Activated naive CD4-positive, alpha-beta T cell treated with anti-CD3 and anti-CD28 coated beads, Interleukin-2, amount 10 ng/mL, durations not matched to agents 7 days and 5 days (primary cell): Measurements from ENCODE around the gene ASTN2.
"Not testable (repeated sequence)": the region's sequence is repeated elsewhere in the genome, so short reads cannot be mapped to it uniquely, and the experiment has no call there.

ENCODE experiments used
- CTCF ChIA-PET: fragments of 350-600 bp; sonication (Branson Sonifier 250); formaldehyde crosslinking; loops from one replicate; lab custom pipeline; 2021; ENCODE audit warnings: antibody characterized with exemption; lab: Charles Lee
- DNase-seq: peaks from one replicate; pipeline ENCODE4 v3.0.0-alpha.2; 2020
- H3K27ac Mint-ChIP-seq: one replicate; pipeline ENCODE4 v1.8.0; 2021; ENCODE audit warnings: mild to moderate bottlenecking, moderate library complexity, mixed read lengths
- H3K27me3 Mint-ChIP-seq: one replicate; pipeline ENCODE4 v1.8.0; 2021; ENCODE audit warnings: mild to moderate bottlenecking, mixed read lengths
- H3K36me3 Mint-ChIP-seq: one replicate; pipeline ENCODE4 v1.8.0; 2021; ENCODE audit warnings: mixed read lengths
- H3K4me1 Mint-ChIP-seq: one replicate; pipeline ENCODE4 v1.8.0; 2021; ENCODE audit warnings: mixed read lengths
- H3K4me3 Mint-ChIP-seq: one replicate; pipeline ENCODE4 v1.8.0; 2021; ENCODE audit warnings: mild to moderate bottlenecking, moderate library complexity, mixed read lengths
- H3K9me3 Mint-ChIP-seq: one replicate; pipeline ENCODE4 v1.8.0; 2021; ENCODE audit warnings: mixed read lengths

Gene ASTN2

DNA sequence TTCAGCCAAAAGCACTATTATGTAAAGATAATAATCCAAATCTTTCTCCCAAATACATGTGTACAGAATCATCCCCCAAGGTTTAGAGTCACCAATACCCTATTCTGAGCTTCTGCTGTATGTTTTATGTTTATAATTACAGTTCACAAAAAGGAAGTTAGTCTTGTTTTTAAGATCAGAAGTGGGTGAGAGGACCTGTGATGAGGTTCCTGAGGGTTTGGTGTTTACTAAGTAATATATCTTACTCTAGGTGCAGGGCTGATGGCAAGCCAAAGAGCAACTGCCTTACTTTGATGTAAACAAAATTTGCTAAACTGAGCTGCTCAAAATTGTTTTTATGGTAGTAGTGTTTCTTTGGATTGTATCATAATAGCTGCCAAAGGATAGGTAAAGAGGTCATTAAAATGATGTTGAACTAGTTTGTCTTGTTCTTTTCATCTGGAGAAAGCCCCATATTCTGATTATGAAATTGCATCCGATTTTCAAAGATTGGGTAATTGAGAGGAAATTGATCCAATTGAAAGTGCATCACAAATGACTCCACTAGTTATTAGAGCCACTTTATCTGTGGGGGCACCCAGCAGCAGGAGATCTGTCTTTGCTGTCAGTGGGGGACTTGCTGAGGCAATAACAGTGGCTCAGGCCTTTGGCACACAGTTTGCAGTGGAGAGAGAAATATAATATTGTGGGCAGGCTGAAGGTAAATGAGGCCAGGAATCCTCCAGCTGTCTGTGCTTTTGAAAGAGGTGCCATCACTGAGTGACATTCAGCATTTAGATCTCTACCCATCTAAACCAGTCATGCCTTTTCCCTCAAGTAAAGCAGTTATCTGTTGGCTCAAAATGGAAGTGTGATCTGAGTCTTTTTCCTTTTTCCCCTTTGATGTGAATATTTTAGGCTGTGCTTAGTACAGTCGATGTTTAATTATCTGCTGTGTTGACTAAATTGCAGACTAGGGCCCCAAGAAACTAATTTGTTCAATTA is 713.7 kb downstream of the ASTN2 start:
- Mint-ChIP-seq H3K4me3 (no peak overlapping the region), H3K27ac (peak overlapping the region; percentile 88), H3K27me3 (no peaks in the 10 kb centered on the region), H3K4me1 (peaks cover 29% of the 10 kb centered on the region), H3K9me3 (peaks cover 7% of the 10 kb centered on the region), H3K36me3 (peaks cover 60% of the 10 kb centered on the region)
- CTCF ChIA-PET: interaction anchor here (1.2 to 1.8 kb wide), 2 partner anchors 36 to 104 kb away, joined by 3 to 4 read pairs; no protein-coding TSS in a partner anchor
- no peak for DNase-seq

- Mint-ChIP-seq H3K36me3 (peaks cover 66% of the 10 kb centered on the region), H3K9me3 (peaks cover 7% of the 10 kb centered on the region), H3K4me1 (peaks cover 29% of the 10 kb centered on the region), H3K27ac (no peak overlapping the region), H3K27me3 (no peaks in the 10 kb centered on the region), H3K4me3 (no peak overlapping the region)
- DNase-seq: no peak
- CTCF ChIA-PET: interaction anchor here (1.2 to 1.8 kb wide), 2 partner anchors 37 to 103 kb away, joined by 3 to 4 read pairs; no protein-coding TSS in a partner anchor
These were observed 714.6 kb downstream of the ASTN2 start for GRCh38 chr9:116700279-116700678.

DNA sequence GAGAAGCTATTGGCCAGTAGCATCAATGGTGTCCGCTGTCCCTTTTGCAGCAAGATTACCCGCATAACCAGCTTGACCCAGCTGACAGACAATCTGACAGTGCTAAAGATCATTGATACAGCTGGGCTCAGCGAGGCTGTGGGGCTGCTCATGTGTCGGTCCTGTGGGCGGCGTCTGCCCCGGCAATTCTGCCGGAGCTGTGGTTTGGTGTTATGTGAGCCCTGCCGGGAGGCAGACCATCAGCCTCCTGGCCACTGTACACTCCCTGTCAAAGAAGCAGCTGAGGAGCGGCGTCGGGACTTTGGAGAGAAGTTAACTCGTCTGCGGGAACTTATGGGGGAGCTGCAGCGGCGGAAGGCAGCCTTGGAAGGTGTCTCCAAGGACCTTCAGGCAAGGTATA is 717.0 kb downstream of the ASTN2 start:
- no peak overlapping the region for H3K27ac Mint-ChIP-seq
- H3K36me3 Mint-ChIP-seq: peaks cover 76% of the 10 kb centered on the region
- H3K27me3 Mint-ChIP-seq: no peaks in the 10 kb centered on the region
- CTCF ChIA-PET: interaction anchor here (1.4 kb wide), 1 partner anchor 8 kb away, joined by 3 read pairs; no protein-coding TSS in a partner anchor
- no peak for DNase-seq
- no peak overlapping the region for H3K4me3 Mint-ChIP-seq
- H3K9me3 Mint-ChIP-seq: peaks cover 7% of the 10 kb centered on the region
- H3K4me1 Mint-ChIP-seq: peaks cover 29% of the 10 kb centered on the region

- H3K27me3 Mint-ChIP-seq: no peaks in the 10 kb centered on the region
- no peak overlapping the region for H3K27ac Mint-ChIP-seq
- no peak for DNase-seq
- peaks cover 7% of the 10 kb centered on the region for H3K9me3 Mint-ChIP-seq
- H3K36me3 Mint-ChIP-seq: peaks cover 73% of the 10 kb centered on the region
- no peak overlapping the region for H3K4me3 Mint-ChIP-seq
- CTCF ChIA-PET: no interaction called here
- H3K4me1 Mint-ChIP-seq: peaks cover 28% of the 10 kb centered on the region
These were observed 717.5 kb downstream of the ASTN2 start for GRCh38 chr9:116697362-116697761.

- Mint-ChIP-seq H3K9me3 (no peaks in the 10 kb centered on the region), H3K4me1 (peaks cover 19% of the 10 kb centered on the region), H3K36me3 (peaks cover 54% of the 10 kb centered on the region), H3K4me3 (no peak overlapping the region), H3K27me3 (no peaks in the 10 kb centered on the region), H3K27ac (no peak overlapping the region)
- CTCF ChIA-PET: no interaction called here
- DNase-seq: no peak
These were observed 719.4 kb downstream of the ASTN2 start for GRCh38 chr9:116695438-116695837.

- H3K27me3 Mint-ChIP-seq: no peaks in the 10 kb centered on the region
- DNase-seq: no peak
- H3K4me3 Mint-ChIP-seq: no peak overlapping the region
- peaks cover 14% of the 10 kb centered on the region for H3K4me1 Mint-ChIP-seq
- no peak overlapping the region for H3K27ac Mint-ChIP-seq
- CTCF ChIA-PET: no interaction called here
- H3K9me3 Mint-ChIP-seq: no peaks in the 10 kb centered on the region
- H3K36me3 Mint-ChIP-seq: peaks cover 48% of the 10 kb centered on the region
These were observed 720.0 kb downstream of the ASTN2 start for GRCh38 chr9:116694785-116695291.

DNA sequence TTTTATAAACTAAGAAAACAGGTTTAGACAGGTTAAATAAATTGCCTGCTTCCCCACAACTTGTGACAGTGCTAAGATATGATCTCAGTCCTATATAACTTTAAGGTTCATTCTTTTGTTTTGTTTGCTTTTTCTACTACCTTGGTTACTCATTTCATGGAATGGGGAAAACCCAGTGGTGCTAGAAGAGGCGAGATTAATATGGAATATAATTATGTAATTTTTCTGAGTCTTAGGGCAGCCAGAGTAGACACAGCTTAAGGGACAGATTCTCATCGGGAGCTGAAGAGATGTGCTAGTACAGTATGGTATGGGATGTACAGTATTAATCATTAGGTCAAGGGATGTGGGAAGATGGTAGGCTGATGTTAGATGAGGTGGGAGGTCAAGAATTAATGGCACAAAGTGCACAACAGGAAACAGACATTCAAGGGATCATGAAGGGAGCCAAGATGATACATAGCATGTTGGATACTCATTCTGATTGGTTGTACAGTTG is 721.6 kb downstream of the ASTN2 start:
- DNase-seq: no peak
- peaks cover 28% of the 10 kb centered on the region for H3K4me1 Mint-ChIP-seq
- H3K4me3 Mint-ChIP-seq: no peak overlapping the region
- H3K36me3 Mint-ChIP-seq: peaks cover 42% of the 10 kb centered on the region
- H3K27ac Mint-ChIP-seq: no peak overlapping the region
- CTCF ChIA-PET: no interaction called here
- H3K27me3 Mint-ChIP-seq: no peaks in the 10 kb centered on the region
- no peaks in the 10 kb centered on the region for H3K9me3 Mint-ChIP-seq

- no peak for DNase-seq
- no peak overlapping the region for H3K4me3 Mint-ChIP-seq
- peaks cover 35% of the 10 kb centered on the region for H3K4me1 Mint-ChIP-seq
- peaks cover 36% of the 10 kb centered on the region for H3K36me3 Mint-ChIP-seq
- CTCF ChIA-PET: no interaction called here
- no peaks in the 10 kb centered on the region for H3K27me3 Mint-ChIP-seq
- H3K27ac Mint-ChIP-seq: no peak overlapping the region
- H3K9me3 Mint-ChIP-seq: no peaks in the 10 kb centered on the region
These were observed 722.2 kb downstream of the ASTN2 start for GRCh38 chr9:116692616-116693015.

DNA sequence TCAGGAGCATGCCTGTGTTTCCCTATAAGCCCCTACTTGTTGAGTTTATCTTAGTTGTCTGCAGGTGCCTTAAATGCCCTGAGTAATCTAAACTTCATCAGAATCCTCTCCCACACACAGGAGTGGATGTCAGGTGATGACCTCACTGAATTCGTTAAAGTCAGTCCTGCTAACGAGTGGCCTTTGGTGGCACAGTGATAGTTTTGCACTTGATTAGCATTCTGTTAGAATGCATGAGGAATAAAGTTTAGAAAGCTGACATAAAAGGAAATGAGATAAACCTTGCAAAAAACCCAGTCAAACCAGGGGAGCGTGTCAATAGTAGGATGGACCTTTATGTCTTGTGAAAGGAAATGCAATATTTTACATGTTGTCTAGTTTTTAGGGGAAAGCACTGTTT is 723.2 kb downstream of the ASTN2 start:
- DNase-seq: no peak
- Mint-ChIP-seq H3K9me3 (no peaks in the 10 kb centered on the region), H3K27ac (no peak overlapping the region), H3K4me3 (no peak overlapping the region), H3K4me1 (peaks cover 42% of the 10 kb centered on the region), H3K36me3 (peaks cover 28% of the 10 kb centered on the region), H3K27me3 (no peaks in the 10 kb centered on the region)
- CTCF ChIA-PET: no interaction called here

GRCh38 chr9:116690805-116691204 is 724.1 kb downstream of the ASTN2 start:
- Mint-ChIP-seq H3K36me3 (peaks cover 23% of the 10 kb centered on the region), H3K4me1 (peaks cover 50% of the 10 kb centered on the region)
- H3K27ac Mint-ChIP-seq, H3K27me3 Mint-ChIP-seq, H3K9me3 Mint-ChIP-seq, DNase-seq, CTCF ChIA-PET, H3K4me3 Mint-ChIP-seq: not testable (repeated sequence)

- Mint-ChIP-seq H3K27me3 (no peaks in the 10 kb centered on the region), H3K4me1 (peaks cover 50% of the 10 kb centered on the region), H3K27ac (no peak overlapping the region), H3K4me3 (no peak overlapping the region), H3K9me3 (peaks cover 1% of the 10 kb centered on the region), H3K36me3 (peaks cover 17% of the 10 kb centered on the region)
- no peak for DNase-seq
- CTCF ChIA-PET: interaction anchor here (1.4 kb wide), 1 partner anchor 9 kb away, joined by 3 read pairs; no protein-coding TSS in a partner anchor
These were observed 725.3 kb downstream of the ASTN2 start for GRCh38 chr9:116689486-116690032.

- H3K27me3 Mint-ChIP-seq: no peaks in the 10 kb centered on the region
- H3K4me3 Mint-ChIP-seq: peak overlapping the region; percentile 34
- peaks cover 50% of the 10 kb centered on the region for H3K4me1 Mint-ChIP-seq
- H3K36me3 Mint-ChIP-seq: peaks cover 17% of the 10 kb centered on the region
- CTCF ChIA-PET: interaction anchor here (1.4 kb wide), 1 partner anchor 9 kb away, joined by 3 read pairs; no protein-coding TSS in a partner anchor
- DNase-seq: no peak
- peaks cover 4% of the 10 kb centered on the region for H3K9me3 Mint-ChIP-seq
- no peak overlapping the region for H3K27ac Mint-ChIP-seq
These were observed 725.9 kb downstream of the ASTN2 start for GRCh38 chr9:116688806-116689485.

DNA sequence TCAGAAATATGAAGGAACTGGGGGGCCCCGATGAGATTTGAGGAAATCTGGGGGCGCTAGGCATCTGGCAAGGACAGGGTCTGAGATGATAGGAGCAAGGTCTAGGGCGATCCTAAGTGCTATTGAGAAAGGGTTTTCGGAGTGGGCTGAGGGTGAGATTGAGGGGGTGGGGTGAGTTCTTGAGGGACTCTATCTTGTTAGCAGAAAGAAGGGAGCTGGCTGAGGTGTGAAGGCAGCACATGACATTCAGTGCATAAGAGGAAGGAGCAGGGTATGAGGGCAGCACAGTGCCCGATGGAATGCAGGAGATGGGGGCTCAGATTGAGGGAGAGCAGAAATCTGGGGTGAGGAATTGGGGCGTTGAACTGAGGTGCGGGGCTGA is 727.1 kb downstream of the ASTN2 start:
- peak overlapping the region; percentile 82 for H3K4me3 Mint-ChIP-seq
- no peaks in the 10 kb centered on the region for H3K27me3 Mint-ChIP-seq
- no peak for DNase-seq
- peaks cover 11% of the 10 kb centered on the region for H3K36me3 Mint-ChIP-seq
- peak overlapping the region; percentile 77 for H3K27ac Mint-ChIP-seq
- H3K9me3 Mint-ChIP-seq: peaks cover 7% of the 10 kb centered on the region
- CTCF ChIA-PET: no interaction called here
- peaks cover 50% of the 10 kb centered on the region for H3K4me1 Mint-ChIP-seq
